ENCODE data around the gene E2F7. TPM values are rescaled to one million over a fixed set of nuclear protein-coding genes. Genes with fewer than 3 reads are reported as not detected.

The E2F7 gene
- total RNA-seq, 4 donors from 2014 or later = not detected

- H3K27ac ChIP-seq = no peak overlapping the region
- ATAC-seq (no peak), DNase-seq (no peak)
- no peak overlapping the region for H3K4me3 ChIP-seq
- H3K4me1 ChIP-seq = peaks cover 8 to 14% of the 10 kb centered on the region in 2 donors
- H3K9me3 ChIP-seq = no peaks in the 10 kb centered on the region
- no peaks in the 10 kb centered on the region for H3K36me3 ChIP-seq
- intact Hi-C loops (cut with DNase I; ENCODE audit: low total_unique reads) (no loop called here), in situ Hi-C loops (cut with MboI; ENCODE audit: low sequenced_read_pairs in 4 of 4) (no loop called here)
- peaks cover 0 to 37% (median 20%) of the 10 kb centered on the region in 3 donors for H3K27me3 ChIP-seq
- no peak for TF ChIP-seq CTCF (IDR thresholded peaks at IDR 0.05 in 4 of 5, conservative IDR thresholded peaks at IDR 0.05 in 1 of 5)
- TF ChIP-seq POLR2A (IDR thresholded peaks at IDR 0.05) = no peak
These were observed 5.1 kb downstream of the E2F7 start for GRCh38 chr12:77060136-77060882.

GRCh38 chr12:77058740-77059139 lies 6.6 kb downstream of the E2F7 start:
- TF ChIP-seq CTCF (IDR thresholded peaks at IDR 0.05 in 4 of 5, conservative IDR thresholded peaks at IDR 0.05 in 1 of 5) = no peak
- TF ChIP-seq POLR2A (IDR thresholded peaks at IDR 0.05) = no peak
- Histone ChIP-seq H3K4me1 (no peaks in the 10 kb centered on the region), H3K27ac (no peak overlapping the region), H3K27me3 (peaks cover 0 to 32% (median 20%) of the 10 kb centered on the region in 3 donors), H3K4me3 (no peak overlapping the region), H3K9me3 (no peaks in the 10 kb centered on the region), H3K36me3 (no peaks in the 10 kb centered on the region)
- in situ Hi-C loops (cut with MboI; ENCODE audit: low sequenced_read_pairs in 4 of 4) = no loop called here
- ATAC-seq (no peak), DNase-seq (no peak)
- intact Hi-C loops (cut with DNase I; ENCODE audit: low total_unique reads) = no loop called here

GRCh38 chr12:77054851-77055250 lies 10.5 kb downstream of the E2F7 start:
- no peak for TF ChIP-seq POLR2A (IDR thresholded peaks at IDR 0.05)
- TF ChIP-seq CTCF (IDR thresholded peaks at IDR 0.05 in 4 of 5, conservative IDR thresholded peaks at IDR 0.05 in 1 of 5) = no peak
- peaks cover 0 to under 1% (median 0%) of the 10 kb centered on the region in 3 donors for H3K27me3 ChIP-seq
- H3K4me3 ChIP-seq = no peak overlapping the region
- in situ Hi-C loops (cut with MboI; ENCODE audit: low sequenced_read_pairs in 4 of 4) (no loop called here), intact Hi-C loops (cut with DNase I; ENCODE audit: low total_unique reads) (no loop called here)
- H3K36me3 ChIP-seq = no peaks in the 10 kb centered on the region
- no peak for DNase-seq
- no peaks in the 10 kb centered on the region for H3K9me3 ChIP-seq
- no peak for ATAC-seq
- no peaks in the 10 kb centered on the region for H3K4me1 ChIP-seq
- H3K27ac ChIP-seq = no peak overlapping the region

- Histone ChIP-seq H3K36me3 (no peaks in the 10 kb centered on the region), H3K9me3 (no peaks in the 10 kb centered on the region), H3K27ac (no peak overlapping the region), H3K27me3 (no peaks in the 10 kb centered on the region), H3K4me1 (no peaks in the 10 kb centered on the region), H3K4me3 (no peak overlapping the region)
- in situ Hi-C loops (cut with MboI; ENCODE audit: low sequenced_read_pairs in 4 of 4) (no loop called here), intact Hi-C loops (cut with DNase I; ENCODE audit: low total_unique reads) (no loop called here)
- TF ChIP-seq CTCF (IDR thresholded peaks at IDR 0.05 in 4 of 5, conservative IDR thresholded peaks at IDR 0.05 in 1 of 5) = no peak
- TF ChIP-seq POLR2A (IDR thresholded peaks at IDR 0.05) = no peak
- DNase-seq (no peak), ATAC-seq (no peak)
These were observed 12.1 kb downstream of the E2F7 start for GRCh38 chr12:77053259-77053658.

All from gastrocnemius medialis (tissue), 4 donors.